Activated naive CD4-positive, alpha-beta T cell treated with anti-CD3 and anti-CD28 coated beads for 36 hours (primary cell): ENCODE measurements around the gene KCNN1. TPM values are rescaled to one million over a fixed set of nuclear protein-coding genes. Genes with fewer than 3 reads are reported as not detected.
"Not testable (repeated sequence)": the region's sequence is repeated elsewhere in the genome, so short reads cannot be mapped to it uniquely, and the experiment has no call there.

Source experiments
- CTCF ChIA-PET: fragments of 350-600 bp; sonication (Branson Sonifier 250); formaldehyde crosslinking; loops from one replicate; lab custom pipeline; 2021; ENCODE audit warnings: antibody characterized with exemption; lab: Charles Lee
- DNase-seq: peaks from one replicate; pipeline ENCODE4 v3.0.0-alpha.2; 2020
- H3K27ac Mint-ChIP-seq: one replicate; pipeline ENCODE4 v1.8.0; 2021; ENCODE audit warnings: mild to moderate bottlenecking, mixed read lengths
- H3K27me3 Mint-ChIP-seq: one replicate; pipeline ENCODE4 v1.8.0; 2021; ENCODE audit warnings: low read depth, mixed read lengths
- H3K36me3 Mint-ChIP-seq: one replicate; pipeline ENCODE4 v1.8.0; 2021; ENCODE audit warnings: low read depth, mixed read lengths
- H3K4me1 Mint-ChIP-seq: one replicate; pipeline ENCODE4 v1.8.0; 2021; ENCODE audit warnings: low read depth, mixed read lengths
- H3K4me3 Mint-ChIP-seq: one replicate; pipeline ENCODE4 v1.8.0; 2021; ENCODE audit warnings: mild to moderate bottlenecking, moderate library complexity, mixed read lengths
- H3K9me3 Mint-ChIP-seq: one replicate; pipeline ENCODE4 v1.8.0; 2021; ENCODE audit warnings: mixed read lengths
- intact Hi-C: fragments of 100-400 bp; cut with micrococcal nuclease; formaldehyde crosslinking; loops from one replicate; pipeline ENCODE4 v1.15.1; 2023
- total RNA-seq, 2 experiments: library from RNA; stranded (reverse); gene quantifications; one replicate each; pipeline ENCODE4 v1.2.3, GENCODE V29; 2021

The KCNN1 gene
- under 1 TPM; 0.21 to 0.30 TPM for total RNA-seq

GRCh38 chr19:17966550-17967256 lies at the start of gene KCNN1:
KCNN1 (plus strand) TSS chr19:17967107; CDS start chr19:17973889, 6,782 bp downstream.
- Mint-ChIP-seq H3K4me1 (peaks cover 9% of the 10 kb centered on the region), H3K27ac (no peak within 1 kb of the TSS), H3K4me3 (no peak within 1 kb of the TSS), H3K27me3 (peaks cover 36% of the 10 kb centered on the region), H3K36me3 (no peaks in the 10 kb centered on the region), H3K9me3 (no peaks in the 10 kb centered on the region)
- intact Hi-C loops, result no loop called here
- no peak for DNase-seq
- CTCF ChIA-PET, result interaction anchor here (0.8 kb wide), 1 partner anchor 31 kb away, joined by 4 read pairs; no protein-coding TSS in a partner anchor

- CTCF ChIA-PET, H3K27ac Mint-ChIP-seq, DNase-seq, H3K27me3 Mint-ChIP-seq, H3K36me3 Mint-ChIP-seq, H3K4me1 Mint-ChIP-seq, H3K4me3 Mint-ChIP-seq, H3K9me3 Mint-ChIP-seq, intact Hi-C loops: not testable (repeated sequence)
Observed at GRCh38 chr19:17918151-17918550, 48.8 kb upstream of the KCNN1 start.

- intact Hi-C loops, H3K4me1 Mint-ChIP-seq, H3K27me3 Mint-ChIP-seq, DNase-seq, H3K4me3 Mint-ChIP-seq, H3K36me3 Mint-ChIP-seq, H3K27ac Mint-ChIP-seq, H3K9me3 Mint-ChIP-seq: not testable (repeated sequence)
- CTCF ChIA-PET, result interaction anchor here (0.6 kb wide), 1 partner anchor 10 kb away, joined by 3 read pairs; no protein-coding TSS in a partner anchor
Observed at GRCh38 chr19:17919122-17919521, 47.8 kb upstream of the KCNN1 start.

GRCh38 chr19:17920527-17920926 lies 46.4 kb upstream of the KCNN1 start:
- intact Hi-C loops, result no loop called here
- Mint-ChIP-seq H3K36me3 (no peaks in the 10 kb centered on the region), H3K4me3 (no peak overlapping the region), H3K27ac (no peak overlapping the region), H3K4me1 (no peaks in the 10 kb centered on the region), H3K9me3 (no peaks in the 10 kb centered on the region), H3K27me3 (no peaks in the 10 kb centered on the region)
- CTCF ChIA-PET, result interaction anchor here (0.7 kb wide), 1 partner anchor 12 kb away, joined by 3 read pairs; the partner anchor contains the start of gene CCDC124
- DNase-seq, result no peak

GRCh38 chr19:17922138-17922537 lies 44.8 kb upstream of the KCNN1 start:
- H3K9me3 Mint-ChIP-seq, result no peaks in the 10 kb centered on the region
- no peaks in the 10 kb centered on the region for H3K36me3 Mint-ChIP-seq
- no peak overlapping the region for H3K27ac Mint-ChIP-seq
- H3K27me3 Mint-ChIP-seq, result no peaks in the 10 kb centered on the region
- CTCF ChIA-PET, result no interaction called here
- intact Hi-C loops, result no loop called here
- H3K4me3 Mint-ChIP-seq, result no peak overlapping the region
- no peaks in the 10 kb centered on the region for H3K4me1 Mint-ChIP-seq
- DNase-seq, result no peak

- Mint-ChIP-seq H3K4me1 (no peaks in the 10 kb centered on the region), H3K9me3 (no peaks in the 10 kb centered on the region), H3K27me3 (no peaks in the 10 kb centered on the region), H3K4me3 (no peak overlapping the region), H3K36me3 (no peaks in the 10 kb centered on the region), H3K27ac (no peak overlapping the region)
- no peak for DNase-seq
- intact Hi-C loops, result no loop called here
- CTCF ChIA-PET, result interaction anchor here (0.6 to 2.1 kb wide), 3 partner anchors 12 to 399 kb away, joined by 3 to 6 read pairs (median 4); no protein-coding TSS in a partner anchor
Observed at GRCh38 chr19:17926044-17926443, 40.9 kb upstream of the KCNN1 start.

GRCh38 chr19:17929056-17929455 lies 37.9 kb upstream of the KCNN1 start:
- Mint-ChIP-seq H3K27me3 (no peaks in the 10 kb centered on the region), H3K27ac (no peak overlapping the region), H3K9me3 (no peaks in the 10 kb centered on the region), H3K36me3 (no peaks in the 10 kb centered on the region), H3K4me3 (no peak overlapping the region), H3K4me1 (peaks cover 16% of the 10 kb centered on the region)
- CTCF ChIA-PET, result interaction anchor here (0.6 to 6.3 kb wide), 4 partner anchors 14 to 70 kb away, joined by 3 to 70 read pairs (median 4); partner anchors contain the start of gene RPL18A
- intact Hi-C loops, result no loop called here
- DNase-seq, result no peak

- peak overlapping the region; percentile 95 for H3K4me3 Mint-ChIP-seq
- intact Hi-C loops, result loop anchor here (1.0 to 5.0 kb wide), 5 partner anchors 59 to 459 kb away; partner anchors contain the start of genes RPL18A and SLC27A1
- H3K9me3 Mint-ChIP-seq, result no peaks in the 10 kb centered on the region
- CTCF ChIA-PET, result interaction anchor here (1.0 to 9.5 kb wide), 9 partner anchors 26 to 77 kb away, joined by 3 to 186 read pairs (median 7); partner anchors contain the start of genes RPL18A and SLC5A5
- H3K27me3 Mint-ChIP-seq, result no peaks in the 10 kb centered on the region
- H3K36me3 Mint-ChIP-seq, result peaks cover 2% of the 10 kb centered on the region
- H3K27ac Mint-ChIP-seq, result no peak overlapping the region
- peaks cover 19% of the 10 kb centered on the region for H3K4me1 Mint-ChIP-seq
- DNase-seq, result peak; percentile 29
Observed at GRCh38 chr19:17931532-17932191, 35.2 kb upstream of the KCNN1 start.

- CTCF ChIA-PET, result interaction anchor here (0.6 to 9.5 kb wide), 11 partner anchors 12 to 229 kb away, joined by 3 to 186 read pairs (median 7); partner anchors contain the start of genes RPL18A and SLC5A5
- Mint-ChIP-seq H3K4me3 (peak within 1 kb of the TSS; percentile 95), H3K27me3 (no peaks in the 10 kb centered on the region), H3K27ac (peak within 1 kb of the TSS; percentile 96), H3K36me3 (peaks cover 6% of the 10 kb centered on the region), H3K4me1 (peaks cover 25% of the 10 kb centered on the region), H3K9me3 (no peaks in the 10 kb centered on the region)
- DNase-seq, result peak; percentile 95
- intact Hi-C loops, result loop anchor here (1.0 to 5.0 kb wide), 5 partner anchors 60 to 460 kb away; partner anchors contain the start of genes RPL18A and SLC27A1
Observed at GRCh38 chr19:17932485-17933338, 34.2 kb upstream of the KCNN1 start, which contains the start of gene CCDC124. CCDC124 (plus strand) TSS chr19:17933015; CDS start chr19:17936421, 3,406 bp downstream.

- H3K36me3 Mint-ChIP-seq, result peaks cover 6% of the 10 kb centered on the region
- intact Hi-C loops, result loop anchor here (2.0 to 5.0 kb wide), 2 partner anchors 149 to 461 kb away; partner anchors contain the start of gene SLC27A1
- H3K4me1 Mint-ChIP-seq, result peaks cover 25% of the 10 kb centered on the region
- H3K4me3 Mint-ChIP-seq, result peak overlapping the region; percentile 95
- H3K27me3 Mint-ChIP-seq, result no peaks in the 10 kb centered on the region
- H3K9me3 Mint-ChIP-seq, result no peaks in the 10 kb centered on the region
- H3K27ac Mint-ChIP-seq, result peak overlapping the region; percentile 48
- DNase-seq, result no peak
- CTCF ChIA-PET, result interaction anchor here (0.6 to 9.5 kb wide), 11 partner anchors 12 to 230 kb away, joined by 3 to 186 read pairs (median 7); partner anchors contain the start of genes RPL18A and SLC5A5
Observed at GRCh38 chr19:17933414-17934129, 33.3 kb upstream of the KCNN1 start.

- H3K27me3 Mint-ChIP-seq, result no peaks in the 10 kb centered on the region
- DNase-seq, result no peak
- peaks cover 24% of the 10 kb centered on the region for H3K4me1 Mint-ChIP-seq
- peaks cover 14% of the 10 kb centered on the region for H3K36me3 Mint-ChIP-seq
- CTCF ChIA-PET, result interaction anchor here (1.0 to 9.5 kb wide), 3 partner anchors 10 to 109 kb away, joined by 3 to 186 read pairs (median 14); no protein-coding TSS in a partner anchor
- intact Hi-C loops, result no loop called here
- no peak overlapping the region for H3K27ac Mint-ChIP-seq
- no peaks in the 10 kb centered on the region for H3K9me3 Mint-ChIP-seq
- H3K4me3 Mint-ChIP-seq, result no peak overlapping the region
Observed at GRCh38 chr19:17936379-17936778, 30.5 kb upstream of the KCNN1 start.
